Trophoblast cell (in vitro differentiated cells and primary cell): Measurements from ENCODE around the gene CACNG4.
A peak's percentile ranks its signal among the peaks of the same experiment; 100 is the strongest.

Source experiments
- DNase-seq, 2 donors: peaks; one replicate each; pipeline ENCODE4 v3.0.0-alpha.2; 2016
- H2AFZ ChIP-seq: 2 replicates; pipeline ENCODE4 v1.6.1; 2013; ENCODE audit warnings: low read length, moderate library complexity, mild to moderate bottlenecking; ENCODE audit not compliant: insufficient read depth, poor library complexity
- H2AK5ac ChIP-seq: 2 replicates; pipeline ENCODE4 v1.6.1; 2013; ENCODE audit warnings: mild to moderate bottlenecking, low read length
- H2BK120ac ChIP-seq: 2 replicates; pipeline ENCODE4 v1.6.1; 2013; ENCODE audit warnings: low read length, mild to moderate bottlenecking, moderate library complexity; ENCODE audit not compliant: insufficient read depth, poor library complexity
- H2BK12ac ChIP-seq: 2 replicates; pipeline ENCODE4 v1.6.1; 2013; ENCODE audit warnings: mild to moderate bottlenecking, low read length, moderate library complexity
- H2BK5ac ChIP-seq: 2 replicates; pipeline ENCODE4 v1.6.1; 2013; ENCODE audit warnings: low read length, low read depth, moderate library complexity, mild to moderate bottlenecking; ENCODE audit not compliant: poor library complexity
- H3K14ac ChIP-seq: 2 replicates; pipeline ENCODE4 v1.6.1; 2013; ENCODE audit warnings: mild to moderate bottlenecking, low read length
- H3K18ac ChIP-seq: 2 replicates; pipeline ENCODE4 v1.6.1; 2013; ENCODE audit warnings: mild to moderate bottlenecking, low read length
- H3K23ac ChIP-seq: 2 replicates; pipeline ENCODE4 v1.6.1; 2013; ENCODE audit warnings: low read length
- H3K27ac ChIP-seq: 2 replicates; pipeline ENCODE4 v1.5.1; 2013; ENCODE audit warnings: low read depth, mild to moderate bottlenecking, inconsistent platforms, low read length, moderate library complexity
- H3K27me3 ChIP-seq: 2 replicates; pipeline ENCODE4 v1.6.1; 2013; ENCODE audit warnings: inconsistent platforms, mild to moderate bottlenecking, low read length, moderate library complexity; ENCODE audit not compliant: insufficient read depth
- H3K36me3 ChIP-seq, 2 experiments: 1 replicate in 1 of 2; 2 replicates in 1 of 2; pipeline ENCODE4 v1.6.1; 2013; ENCODE audit warnings: low read length in 2 of 2, mild to moderate bottlenecking in 2 of 2, moderate library complexity in 1 of 2; ENCODE audit not compliant: insufficient read depth in 2 of 2, control insufficient read depth in 1 of 2
- H3K4ac ChIP-seq: 2 replicates; pipeline ENCODE4 v1.6.1; 2013; ENCODE audit warnings: low read depth, mild to moderate bottlenecking, low read length, moderate library complexity
- H3K4me1 ChIP-seq, 2 experiments: 1 replicate in 1 of 2; 2 replicates in 1 of 2; pipeline ENCODE4 v1.6.1; 2013; ENCODE audit warnings: low read length in 2 of 2, mild to moderate bottlenecking in 2 of 2, moderate library complexity in 1 of 2; ENCODE audit not compliant: insufficient read depth in 2 of 2, control insufficient read depth in 1 of 2
- H3K4me2 ChIP-seq: 2 replicates; pipeline ENCODE4 v1.6.1; 2013; ENCODE audit warnings: inconsistent platforms, mild to moderate bottlenecking, low read length, moderate library complexity
- H3K4me3 ChIP-seq: 2 replicates; pipeline ENCODE4 v1.5.1; 2013; ENCODE audit warnings: mild to moderate bottlenecking, low read depth, low read length, inconsistent platforms
- H3K79me1 ChIP-seq: one replicate; pipeline ENCODE4 v1.6.1; 2013; ENCODE audit warnings: low read length
- H3K79me2 ChIP-seq: 2 replicates; pipeline ENCODE4 v1.6.1; 2013; ENCODE audit warnings: low read length, mild to moderate bottlenecking; ENCODE audit not compliant: control insufficient read depth, insufficient read depth, poor library complexity
- H3K9ac ChIP-seq: 2 replicates; pipeline ENCODE4 v1.6.1; 2013; ENCODE audit warnings: mild to moderate bottlenecking, low read length
- H3K9me3 ChIP-seq: 2 replicates; pipeline ENCODE4 v1.6.1; 2013; ENCODE audit warnings: low read depth, mild to moderate bottlenecking, control low read depth, inconsistent platforms, low read length; ENCODE audit not compliant: insufficient read depth
- H4K12ac ChIP-seq: 2 replicates; pipeline ENCODE4 v1.6.1; 2013; ENCODE audit warnings: low read depth, mild to moderate bottlenecking, low read length, moderate library complexity
- H4K8ac ChIP-seq: 2 replicates; pipeline ENCODE4 v1.6.1; 2013; ENCODE audit warnings: low read depth, mild to moderate bottlenecking, low read length, moderate library complexity
- H4K91ac ChIP-seq: one replicate; pipeline ENCODE4 v1.6.1; 2013; ENCODE audit warnings: low read depth, mild to moderate bottlenecking, low read length, moderate library complexity
- WGBS: extraction: QIAGEN DNeasy Blood & Tissue Kit; methylation state at CpG from one replicate; pipeline ENCODE4 v1.1.7; 2013; ENCODE audit warnings: missing lambda C conversion rate; ENCODE audit not compliant: insufficient read length, insufficient coverage; ENCODE audit errors: extremely low coverage; 5-methylcytosine and 5-hydroxymethylcytosine counted together

CACNG4 gene

DNA sequence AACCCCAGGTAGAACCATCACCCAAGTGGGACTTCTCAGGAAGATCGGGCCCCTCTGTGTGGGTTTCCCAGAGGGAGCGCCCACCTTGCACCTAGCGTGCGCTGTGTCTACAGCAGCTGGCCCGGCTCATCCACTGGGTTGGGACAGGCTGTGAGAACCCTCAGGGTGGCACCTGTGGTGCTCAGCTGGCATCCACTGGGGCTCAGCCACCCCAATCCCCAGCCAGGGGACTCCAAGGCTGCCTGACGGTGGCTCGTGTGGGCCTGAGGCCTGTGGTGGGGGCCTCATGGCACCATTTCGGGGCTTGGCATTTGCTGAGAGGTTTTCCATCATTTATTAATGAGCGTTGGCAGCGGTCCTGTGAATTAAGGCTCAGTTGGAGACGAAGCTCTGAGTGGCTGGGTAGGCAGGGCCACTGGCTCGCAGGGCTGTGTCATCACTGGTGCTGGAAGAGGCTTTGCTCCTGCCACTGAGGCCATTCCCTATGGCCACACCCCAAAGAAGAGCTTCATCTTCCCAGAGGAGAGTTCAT lies 28.5 kb downstream of the CACNG4 start:
- no peaks in the 10 kb centered on the region for H3K4me1 ChIP-seq
- no peak overlapping the region for H2AK5ac ChIP-seq
- H2BK12ac ChIP-seq, result no peak overlapping the region
- H2BK5ac ChIP-seq, result no peak overlapping the region
- no peak overlapping the region for H3K4ac ChIP-seq
- peak overlapping the region; percentile 22 for H3K18ac ChIP-seq
- H3K27me3 ChIP-seq, result no peaks in the 10 kb centered on the region
- H3K4me2 ChIP-seq, result no peak overlapping the region
- H3K27ac ChIP-seq, result no peak overlapping the region
- no peak for DNase-seq
- no peak overlapping the region for H4K8ac ChIP-seq
- H4K91ac ChIP-seq, result no peak overlapping the region
- no peaks in the 10 kb centered on the region for H3K9me3 ChIP-seq
- no peaks in the 10 kb centered on the region for H3K79me2 ChIP-seq
- no peak overlapping the region for H3K23ac ChIP-seq
- no peak overlapping the region for H3K4me3 ChIP-seq
- H3K79me1 ChIP-seq, result no peaks in the 10 kb centered on the region
- no peak overlapping the region for H4K12ac ChIP-seq
- no CpG with 5 or more reads among the region's 12 CpGs for WGBS
- H2AFZ ChIP-seq, result no peak overlapping the region
- H2BK120ac ChIP-seq, result no peak overlapping the region
- no peak overlapping the region for H3K9ac ChIP-seq
- peaks cover 18 to 23% of the 10 kb centered on the region in 2 experiments for H3K36me3 ChIP-seq
- no peak overlapping the region for H3K14ac ChIP-seq

DNA sequence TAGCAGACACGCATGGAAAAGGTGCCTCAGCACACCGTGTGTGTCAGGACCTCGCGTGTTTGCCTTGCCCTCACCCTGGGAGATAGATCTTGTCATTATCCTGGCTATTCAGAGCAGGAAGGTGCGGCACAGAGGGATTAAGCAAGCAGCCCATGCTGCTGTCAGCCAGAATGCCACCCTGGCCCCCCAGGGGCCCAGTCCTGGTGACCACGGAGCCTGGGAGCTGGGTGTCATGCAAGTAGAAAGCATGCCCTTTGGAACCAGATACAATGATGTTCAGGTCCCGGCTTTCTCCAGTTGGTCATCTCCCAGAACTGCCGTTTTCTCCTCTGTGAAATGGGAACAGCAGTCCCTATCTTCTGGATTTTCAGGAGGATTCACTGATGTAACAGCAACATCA lies 29.9 kb downstream of the CACNG4 start:
- Histone ChIP-seq H3K23ac (no peak overlapping the region), H4K8ac (no peak overlapping the region), H2AFZ (no peak overlapping the region), H3K79me1 (no peaks in the 10 kb centered on the region), H3K27ac (no peak overlapping the region), H3K4me2 (no peak overlapping the region), H3K27me3 (no peaks in the 10 kb centered on the region), H2BK5ac (no peak overlapping the region), H3K9ac (no peak overlapping the region), H3K18ac (no peak overlapping the region), H2AK5ac (no peak overlapping the region), H3K4ac (no peak overlapping the region), H3K14ac (no peak overlapping the region), H3K9me3 (no peaks in the 10 kb centered on the region), H3K4me1 (no peaks in the 10 kb centered on the region), H3K4me3 (no peak overlapping the region), H4K12ac (no peak overlapping the region), H2BK12ac (no peak overlapping the region), H2BK120ac (no peak overlapping the region), H3K36me3 (peaks cover 14 to 18% of the 10 kb centered on the region in 2 experiments), H4K91ac (no peak overlapping the region), H3K79me2 (no peaks in the 10 kb centered on the region)
- DNase-seq, result no peak
- WGBS, result no CpG with 5 or more reads among the region's 8 CpGs

DNA sequence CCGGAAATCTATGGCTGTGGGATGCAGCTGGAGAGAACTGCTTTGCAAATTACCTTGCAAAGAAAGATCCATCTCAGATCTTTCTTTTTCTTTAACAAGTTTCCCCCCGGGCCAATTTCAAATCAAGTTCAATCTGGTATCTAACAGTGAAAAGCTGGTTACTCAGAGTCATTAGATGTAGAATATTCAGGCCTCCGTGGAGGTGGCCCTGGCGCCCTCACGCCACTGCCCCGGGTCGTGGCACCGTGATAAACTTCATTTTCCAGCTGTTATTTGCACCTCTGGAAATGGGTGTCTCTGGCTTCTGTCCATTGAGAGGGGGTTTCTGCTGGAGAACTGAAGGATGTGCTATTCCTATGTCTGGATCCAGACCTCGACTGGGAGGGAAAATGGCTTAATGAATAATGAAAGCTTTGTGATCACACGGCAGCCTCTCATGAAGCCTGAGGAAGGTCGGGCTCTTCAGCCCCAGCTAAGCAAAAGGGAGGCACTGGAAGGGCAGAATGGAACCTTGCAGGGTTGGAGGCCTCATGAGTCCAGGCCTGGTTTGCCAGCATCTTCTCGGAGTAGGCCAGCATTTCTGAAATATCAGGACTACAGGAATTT lies 30.5 kb downstream of the CACNG4 start:
- H4K12ac ChIP-seq, result no peak overlapping the region
- no peak overlapping the region for H3K14ac ChIP-seq
- DNase-seq, result no peak

DNA sequence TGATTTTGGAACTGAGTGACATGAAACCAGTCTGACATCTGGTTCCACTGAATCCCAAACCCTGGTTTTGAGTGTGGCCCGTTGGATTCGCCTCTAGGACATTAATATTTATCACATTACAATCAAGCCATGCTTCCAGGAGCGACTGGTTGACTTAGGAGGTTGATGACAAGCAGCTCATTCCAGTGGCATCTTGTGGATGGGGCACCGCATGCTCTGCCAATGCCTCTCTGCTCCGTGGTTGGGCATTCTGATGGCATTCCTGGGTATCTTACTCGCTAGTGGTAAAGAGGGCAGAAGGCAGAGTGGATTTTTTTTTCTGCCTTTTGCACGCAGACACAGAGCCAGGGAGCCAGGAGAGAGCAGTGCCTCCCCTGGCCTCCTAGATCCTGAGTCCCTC lies 31.4 kb downstream of the CACNG4 start:
- Histone ChIP-seq H3K4me1 (no peaks in the 10 kb centered on the region), H4K12ac (no peak overlapping the region), H3K4me2 (no peak overlapping the region), H2AFZ (no peak overlapping the region), H3K9ac (no peak overlapping the region), H4K91ac (no peak overlapping the region), H2AK5ac (no peak overlapping the region), H3K4ac (no peak overlapping the region), H2BK12ac (no peak overlapping the region), H3K27me3 (no peaks in the 10 kb centered on the region), H3K4me3 (no peak overlapping the region), H3K79me2 (no peaks in the 10 kb centered on the region), H3K9me3 (peaks cover 8% of the 10 kb centered on the region), H4K8ac (no peak overlapping the region), H3K14ac (no peak overlapping the region), H3K36me3 (peaks cover 21 to 25% of the 10 kb centered on the region in 2 experiments), H3K23ac (no peak overlapping the region), H2BK5ac (no peak overlapping the region), H3K79me1 (no peaks in the 10 kb centered on the region), H3K27ac (no peak overlapping the region), H2BK120ac (no peak overlapping the region), H3K18ac (no peak overlapping the region)
- no CpG with 5 or more reads among the region's 7 CpGs for WGBS
- no peak for DNase-seq

More for the DNA sequence above, 30.5 kb downstream of the CACNG4 start:
- Histone ChIP-seq H3K4me2 (no peak overlapping the region), H2AFZ (no peak overlapping the region), H3K79me1 (no peaks in the 10 kb centered on the region), H3K23ac (no peak overlapping the region), H4K8ac (no peak overlapping the region), H4K91ac (no peak overlapping the region), H3K79me2 (no peaks in the 10 kb centered on the region), H3K27ac (no peak overlapping the region), H2BK5ac (no peak overlapping the region), H3K36me3 (peaks cover 16 to 18% of the 10 kb centered on the region in 2 experiments), H3K27me3 (no peaks in the 10 kb centered on the region), H2BK120ac (no peak overlapping the region), H2AK5ac (no peak overlapping the region), H3K4ac (no peak overlapping the region), H3K4me1 (no peaks in the 10 kb centered on the region), H3K18ac (no peak overlapping the region), H3K4me3 (no peak overlapping the region), H2BK12ac (no peak overlapping the region), H3K9ac (no peak overlapping the region), H3K9me3 (peaks cover 1% of the 10 kb centered on the region)
- no CpG with 5 or more reads among the region's 12 CpGs for WGBS
